Neural cell (in vitro differentiated cells): ENCODE results near the gene CNN1.

Experiments used
- EP300 ChIP-seq: fragments of 450-650 bp; conservative IDR thresholded peaks from 2 replicates; pipeline ENCODE4 v1.6.1; 2014; ENCODE audit warnings: antibody characterized with exemption, mild to moderate bottlenecking, moderate library complexity; ENCODE audit not compliant: poor library complexity, severe bottlenecking
- EZH2 ChIP-seq: fragments of 200-600, 300-800 bp; shearing (Covaris generic), sonication (generic); IDR thresholded peaks from 2 replicates; pipeline ENCODE4 v1.6.1; 2014; ENCODE audit warnings: antibody characterized with exemption, low read length, borderline replicate concordance, mild to moderate bottlenecking; ENCODE audit not compliant: insufficient read depth, poor library complexity, severe bottlenecking
- POLR2AphosphoS5 ChIP-seq: IDR thresholded peaks from 2 replicates; pipeline ENCODE4 v1.6.1; 2012
- RAD21 ChIP-seq: fragments of 450-650 bp; conservative IDR thresholded peaks from 2 replicates; pipeline ENCODE4 v1.6.1; 2014; ENCODE audit warnings: antibody characterized with exemption, mild to moderate bottlenecking, moderate library complexity
- TF ChIP-seq, protein P1 (sequence below): fragments of 450-650 bp; IDR thresholded peaks from 2 replicates; pipeline ENCODE4 v1.5.1; 2014; ENCODE audit warnings: antibody characterized with exemption, mild to moderate bottlenecking, moderate library complexity; ENCODE audit not compliant: poor library complexity, severe bottlenecking
- TF ChIP-seq, protein P2 (sequence below): IDR thresholded peaks from 2 replicates; pipeline ENCODE4 v1.6.1; 2012; ENCODE audit warnings: borderline replicate concordance

DNA sequence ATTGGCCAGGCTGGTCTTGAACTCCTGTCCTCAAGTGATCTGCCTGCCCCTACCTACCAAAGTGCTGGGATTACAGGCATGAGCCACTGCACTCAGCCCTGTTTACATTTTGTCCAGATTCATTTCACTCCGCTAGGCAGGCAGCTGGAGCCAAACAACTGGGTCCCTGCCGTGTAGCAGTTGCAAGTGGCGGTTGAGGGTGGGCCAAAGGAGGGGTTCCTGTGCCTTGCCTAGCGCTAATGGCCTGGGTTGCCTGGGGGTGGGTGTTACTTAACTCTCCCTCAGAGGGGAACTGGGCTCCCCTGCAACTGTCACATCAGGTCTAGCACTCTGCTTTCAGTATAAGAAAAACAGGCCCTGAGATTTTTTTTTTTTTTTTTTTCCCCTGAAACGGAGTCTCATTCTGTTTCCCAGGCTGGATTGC lies 31.4 kb downstream of the CNN1 start:
- TF ChIP-seq EZH2 (no peak), EP300 (no peak), RAD21 (no peak), POLR2AphosphoS5 (no peak)
- TF ChIP-seq, protein P1, sequence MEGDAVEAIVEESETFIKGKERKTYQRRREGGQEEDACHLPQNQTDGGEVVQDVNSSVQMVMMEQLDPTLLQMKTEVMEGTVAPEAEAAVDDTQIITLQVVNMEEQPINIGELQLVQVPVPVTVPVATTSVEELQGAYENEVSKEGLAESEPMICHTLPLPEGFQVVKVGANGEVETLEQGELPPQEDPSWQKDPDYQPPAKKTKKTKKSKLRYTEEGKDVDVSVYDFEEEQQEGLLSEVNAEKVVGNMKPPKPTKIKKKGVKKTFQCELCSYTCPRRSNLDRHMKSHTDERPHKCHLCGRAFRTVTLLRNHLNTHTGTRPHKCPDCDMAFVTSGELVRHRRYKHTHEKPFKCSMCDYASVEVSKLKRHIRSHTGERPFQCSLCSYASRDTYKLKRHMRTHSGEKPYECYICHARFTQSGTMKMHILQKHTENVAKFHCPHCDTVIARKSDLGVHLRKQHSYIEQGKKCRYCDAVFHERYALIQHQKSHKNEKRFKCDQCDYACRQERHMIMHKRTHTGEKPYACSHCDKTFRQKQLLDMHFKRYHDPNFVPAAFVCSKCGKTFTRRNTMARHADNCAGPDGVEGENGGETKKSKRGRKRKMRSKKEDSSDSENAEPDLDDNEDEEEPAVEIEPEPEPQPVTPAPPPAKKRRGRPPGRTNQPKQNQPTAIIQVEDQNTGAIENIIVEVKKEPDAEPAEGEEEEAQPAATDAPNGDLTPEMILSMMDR, result no peak
- TF ChIP-seq, protein P2, sequence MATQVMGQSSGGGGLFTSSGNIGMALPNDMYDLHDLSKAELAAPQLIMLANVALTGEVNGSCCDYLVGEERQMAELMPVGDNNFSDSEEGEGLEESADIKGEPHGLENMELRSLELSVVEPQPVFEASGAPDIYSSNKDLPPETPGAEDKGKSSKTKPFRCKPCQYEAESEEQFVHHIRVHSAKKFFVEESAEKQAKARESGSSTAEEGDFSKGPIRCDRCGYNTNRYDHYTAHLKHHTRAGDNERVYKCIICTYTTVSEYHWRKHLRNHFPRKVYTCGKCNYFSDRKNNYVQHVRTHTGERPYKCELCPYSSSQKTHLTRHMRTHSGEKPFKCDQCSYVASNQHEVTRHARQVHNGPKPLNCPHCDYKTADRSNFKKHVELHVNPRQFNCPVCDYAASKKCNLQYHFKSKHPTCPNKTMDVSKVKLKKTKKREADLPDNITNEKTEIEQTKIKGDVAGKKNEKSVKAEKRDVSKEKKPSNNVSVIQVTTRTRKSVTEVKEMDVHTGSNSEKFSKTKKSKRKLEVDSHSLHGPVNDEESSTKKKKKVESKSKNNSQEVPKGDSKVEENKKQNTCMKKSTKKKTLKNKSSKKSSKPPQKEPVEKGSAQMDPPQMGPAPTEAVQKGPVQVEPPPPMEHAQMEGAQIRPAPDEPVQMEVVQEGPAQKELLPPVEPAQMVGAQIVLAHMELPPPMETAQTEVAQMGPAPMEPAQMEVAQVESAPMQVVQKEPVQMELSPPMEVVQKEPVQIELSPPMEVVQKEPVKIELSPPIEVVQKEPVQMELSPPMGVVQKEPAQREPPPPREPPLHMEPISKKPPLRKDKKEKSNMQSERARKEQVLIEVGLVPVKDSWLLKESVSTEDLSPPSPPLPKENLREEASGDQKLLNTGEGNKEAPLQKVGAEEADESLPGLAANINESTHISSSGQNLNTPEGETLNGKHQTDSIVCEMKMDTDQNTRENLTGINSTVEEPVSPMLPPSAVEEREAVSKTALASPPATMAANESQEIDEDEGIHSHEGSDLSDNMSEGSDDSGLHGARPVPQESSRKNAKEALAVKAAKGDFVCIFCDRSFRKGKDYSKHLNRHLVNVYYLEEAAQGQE, result no peak
